ENCODE data around the gene PHACTR1. TPM values are rescaled to one million over a fixed set of nuclear protein-coding genes. Genes with fewer than 3 reads are reported as not detected.

Gene PHACTR1
- total and polyA plus RNA-seq, 2 of the 4 experiments (the other 2 are of a cell fraction) = not detected

GRCh38 chr6:13284646-13285045, 568.1 kb downstream of the PHACTR1 start:
- no peaks in the 10 kb centered on the region for H3K27me3 ChIP-seq (ENCODE audit: control insufficient read depth, insufficient read depth, low read length)
- H3K18ac ChIP-seq (ENCODE audit: low read depth, low read length) = no peak overlapping the region
- H3K79me1 ChIP-seq (ENCODE audit: low read depth in 1 of 2, low read length in 2 of 2) = no peaks in the 10 kb centered on the region
- H2BK15ac ChIP-seq (ENCODE audit: low read depth, low read length) = no peak overlapping the region
- no peak overlapping the region for H2BK20ac ChIP-seq (ENCODE audit: low read depth, low read length)
- H2AK5ac ChIP-seq (ENCODE audit: low read depth, low read length) = no peak overlapping the region
- 79% methylated on average over 5 of the region's 6 CpGs; no CpG with 5 or more reads in 1 of the 2 experiments for WGBS, 2 experiments (ENCODE audit: extremely low coverage in 2 of 2, insufficient read length in 1 of 2)
- in situ Hi-C loops (cut with MboI; ENCODE audit: low sequenced_read_pairs) (no loop called here), intact Hi-C loops (cut with micrococcal nuclease) (no loop called here), dilution Hi-C loops (cut with HindIII; ENCODE audit: low sequenced_read_pairs, unreplicated experiment) (no loop called here)
- no peak overlapping the region for H3K9ac ChIP-seq (ENCODE audit: low read depth, low read length)
- no TSS peak for BruUV-seq (replicated peaks)
- H3K4me1 ChIP-seq (ENCODE audit: control insufficient read depth, insufficient read depth, low read length) = no peaks in the 10 kb centered on the region
- TF ChIP-seq ELK1 (IDR thresholded peaks at IDR 0.05; ENCODE audit: borderline replicate concordance, low read depth, low read length) = no peak
- no peak for TF ChIP-seq RCOR1 (IDR thresholded peaks at IDR 0.05; ENCODE audit: insufficient replicate concordance, low read length)
- H3K27ac ChIP-seq (ENCODE audit: insufficient read depth, low read length) = no peak overlapping the region
- no peak overlapping the region for H3K56ac ChIP-seq (ENCODE audit: extremely low read depth, insufficient read depth, low read length)
- H3K4me2 ChIP-seq (ENCODE audit: low read depth, low read length) = no peak overlapping the region
- H3K36me3 ChIP-seq (ENCODE audit: control insufficient read depth, insufficient read depth, low read length) = no peaks in the 10 kb centered on the region
- H3K23ac ChIP-seq (ENCODE audit: low read depth, low read length) = no peak overlapping the region
- no peak for DNase-seq
- POLR2A ChIA-PET (ENCODE audit: unreplicated experiment) = interaction anchor here (1.3 kb wide), 1 partner anchor 18 kb away, joined by 3 read pairs; no protein-coding TSS in a partner anchor
- H4K20me1 ChIP-seq (ENCODE audit: insufficient read depth, low read length) = no peaks in the 10 kb centered on the region
- no peak for ATAC-seq (ENCODE audit: low read depth)
- H2AFZ ChIP-seq (replicated peaks; ENCODE audit: low read length, poor library complexity) = peak overlapping the region; percentile 13
- no peak overlapping the region for H4K5ac ChIP-seq (ENCODE audit: low read depth, low read length)
- no peak overlapping the region for H3K4me3 ChIP-seq (ENCODE audit: insufficient read depth, low read depth, low read length)
- no peak overlapping the region for H4K8ac ChIP-seq (ENCODE audit: low read depth in 2 of 2, low read length in 2 of 2)
- no peaks in the 10 kb centered on the region for H3K9me1 ChIP-seq (ENCODE audit: insufficient read depth, low read length)
- H2AK9ac ChIP-seq (replicated peaks; ENCODE audit: low read depth, low read length, poor library complexity) = no peak overlapping the region
- peaks cover 4% of the 10 kb centered on the region; the same call in 1 of the 2 replicates for H3K9me3 ChIP-seq (ENCODE audit: control insufficient read depth, insufficient read depth, low read length)
- H2BK5ac ChIP-seq (ENCODE audit: low read depth, low read length, poor library complexity, severe bottlenecking) = no peak overlapping the region
- no peak overlapping the region for H2BK120ac ChIP-seq (ENCODE audit: low read depth, low read length)
- H4K91ac ChIP-seq (ENCODE audit: insufficient read depth, low read depth, low read length) = no peak overlapping the region
- CTCF ChIA-PET = no interaction called here
- H3K4ac ChIP-seq (ENCODE audit: low read depth, low read length) = no peak overlapping the region
- H3K14ac ChIP-seq (replicated peaks; ENCODE audit: low read depth, low read length) = no peak overlapping the region
